ENCODE data around the gene HABP4. TPM values are rescaled to one million over a fixed set of nuclear protein-coding genes. Genes with fewer than 3 reads are reported as not detected.
A peak's percentile ranks its signal among the peaks of the same experiment; 100 is the strongest.

HABP4 gene
- total and polyA plus RNA-seq, 9 of the 15 experiments (the other 6 are each of a cell fraction or from before 2014, with no cell fraction given): 0.38 to 2.4 (median 1.9) TPM

GRCh38 chr9:96418920-96419690, 30.9 kb upstream of the HABP4 start (continued):
- TF ChIP-seq ZBTB12 (CRISPR knock-in tag; IDR thresholded peaks at IDR 0.05): no peak
- no peak for TF ChIP-seq MEIS2 (IDR thresholded peaks at IDR 0.05; ENCODE audit: partially characterized antibody)
- TF ChIP-seq, protein P1, sequence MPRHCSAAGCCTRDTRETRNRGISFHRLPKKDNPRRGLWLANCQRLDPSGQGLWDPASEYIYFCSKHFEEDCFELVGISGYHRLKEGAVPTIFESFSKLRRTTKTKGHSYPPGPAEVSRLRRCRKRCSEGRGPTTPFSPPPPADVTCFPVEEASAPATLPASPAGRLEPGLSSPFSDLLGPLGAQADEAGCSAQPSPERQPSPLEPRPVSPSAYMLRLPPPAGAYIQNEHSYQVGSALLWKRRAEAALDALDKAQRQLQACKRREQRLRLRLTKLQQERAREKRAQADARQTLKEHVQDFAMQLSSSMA (CRISPR knock-in tag; IDR thresholded peaks at IDR 0.05): no peak
- no peak for TF ChIP-seq HNRNPH1 (optimal IDR thresholded peaks at IDR 0.05; ENCODE audit: low read depth, low read length)
- TF ChIP-seq E2F8 (IDR thresholded peaks at IDR 0.05; ENCODE audit: low read depth, partially characterized antibody): no peak
- no peak for TF ChIP-seq MTA2 (IDR thresholded peaks at IDR 0.05; ENCODE audit: low read depth)
- no peak for TF ChIP-seq ETS2 (tag; IDR thresholded peaks at IDR 0.05; ENCODE audit: borderline replicate concordance, poor library complexity, severe bottlenecking)
- TF ChIP-seq BRF2 (IDR thresholded peaks at IDR 0.05; ENCODE audit: borderline replicate concordance, insufficient read depth, insufficient read length): peak; percentile 70
- TF ChIP-seq ZNF23 (CRISPR knock-in tag; IDR thresholded peaks at IDR 0.05): no peak
- no peak for TF ChIP-seq PTRF (tag; IDR thresholded peaks at IDR 0.05)
- TF ChIP-seq, protein P2, sequence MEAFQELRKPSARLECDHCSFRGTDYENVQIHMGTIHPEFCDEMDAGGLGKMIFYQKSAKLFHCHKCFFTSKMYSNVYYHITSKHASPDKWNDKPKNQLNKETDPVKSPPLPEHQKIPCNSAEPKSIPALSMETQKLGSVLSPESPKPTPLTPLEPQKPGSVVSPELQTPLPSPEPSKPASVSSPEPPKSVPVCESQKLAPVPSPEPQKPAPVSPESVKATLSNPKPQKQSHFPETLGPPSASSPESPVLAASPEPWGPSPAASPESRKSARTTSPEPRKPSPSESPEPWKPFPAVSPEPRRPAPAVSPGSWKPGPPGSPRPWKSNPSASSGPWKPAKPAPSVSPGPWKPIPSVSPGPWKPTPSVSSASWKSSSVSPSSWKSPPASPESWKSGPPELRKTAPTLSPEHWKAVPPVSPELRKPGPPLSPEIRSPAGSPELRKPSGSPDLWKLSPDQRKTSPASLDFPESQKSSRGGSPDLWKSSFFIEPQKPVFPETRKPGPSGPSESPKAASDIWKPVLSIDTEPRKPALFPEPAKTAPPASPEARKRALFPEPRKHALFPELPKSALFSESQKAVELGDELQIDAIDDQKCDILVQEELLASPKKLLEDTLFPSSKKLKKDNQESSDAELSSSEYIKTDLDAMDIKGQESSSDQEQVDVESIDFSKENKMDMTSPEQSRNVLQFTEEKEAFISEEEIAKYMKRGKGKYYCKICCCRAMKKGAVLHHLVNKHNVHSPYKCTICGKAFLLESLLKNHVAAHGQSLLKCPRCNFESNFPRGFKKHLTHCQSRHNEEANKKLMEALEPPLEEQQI (IDR thresholded peaks at IDR 0.05): no peak
- TF ChIP-seq TCF3 (CRISPR knock-in tag; IDR thresholded peaks at IDR 0.05): no peak
- TF ChIP-seq ZKSCAN8 (CRISPR knock-in tag; IDR thresholded peaks at IDR 0.05): no peak
- 0 out of 2 replicates have a peak, but pooled peaks have one; percentile 23 for TF ChIP-seq ZBTB43 (CRISPR knock-in tag; IDR thresholded peaks at IDR 0.05)
